IPS-18c (cell line): ENCODE measurements around the gene CLCN5.

Experiments
- H3K4me3 ChIP-seq: 2 replicates; pipeline ENCODE4 v1.7.0; 2013; ENCODE audit warnings: low read depth, mild to moderate bottlenecking, low read length, moderate library complexity; ENCODE audit not compliant: insufficient read depth
- H3K9me3 ChIP-seq: one replicate; pipeline ENCODE4 v1.6.1; 2013; ENCODE audit warnings: mild to moderate bottlenecking, low read length, moderate library complexity; ENCODE audit not compliant: control insufficient read depth, insufficient read depth

The CLCN5 gene

DNA sequence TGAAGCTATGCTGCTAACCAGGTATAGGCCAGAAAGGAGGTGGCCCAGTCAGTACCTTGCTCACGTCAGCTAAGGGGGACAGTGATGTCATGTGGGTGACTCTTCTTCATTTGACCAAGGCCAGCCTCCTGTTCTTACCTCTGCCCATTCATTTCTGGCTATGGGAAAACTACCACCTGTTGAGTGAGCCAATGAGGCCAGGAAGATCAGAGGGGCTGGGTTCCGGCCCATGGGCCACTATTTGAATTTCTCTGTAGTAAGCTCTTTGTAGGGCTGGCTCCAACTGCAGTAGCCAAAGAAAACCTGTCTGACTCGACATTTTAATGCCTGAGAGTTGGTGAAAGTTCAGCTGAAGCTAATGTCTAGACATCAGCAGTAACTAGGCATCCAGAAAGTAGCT lies 175.8 kb downstream of the CLCN5 start:
- no peak overlapping the region for H3K4me3 ChIP-seq
- H3K9me3 ChIP-seq = no peaks in the 10 kb centered on the region

DNA sequence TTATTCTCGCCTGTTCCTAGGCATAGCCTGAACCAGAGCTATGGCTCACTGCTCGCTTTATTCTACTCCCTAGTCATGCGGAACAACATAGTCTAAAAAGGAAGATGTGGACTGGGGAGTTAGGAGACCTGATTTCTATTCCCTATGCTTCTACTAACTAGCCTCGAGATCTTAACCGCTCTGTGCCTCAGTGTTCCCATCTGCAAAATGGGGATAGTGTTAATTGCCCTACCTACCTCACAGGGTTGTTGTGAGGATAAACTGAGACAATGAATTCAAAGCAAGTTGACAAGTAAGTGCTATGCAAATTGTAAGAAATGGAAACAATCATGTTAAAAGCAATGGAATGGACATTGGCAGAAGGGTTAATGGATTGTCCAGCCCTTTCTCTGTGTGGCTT lies 176.4 kb downstream of the CLCN5 start:
- no peak overlapping the region for H3K4me3 ChIP-seq
- no peaks in the 10 kb centered on the region for H3K9me3 ChIP-seq

DNA sequence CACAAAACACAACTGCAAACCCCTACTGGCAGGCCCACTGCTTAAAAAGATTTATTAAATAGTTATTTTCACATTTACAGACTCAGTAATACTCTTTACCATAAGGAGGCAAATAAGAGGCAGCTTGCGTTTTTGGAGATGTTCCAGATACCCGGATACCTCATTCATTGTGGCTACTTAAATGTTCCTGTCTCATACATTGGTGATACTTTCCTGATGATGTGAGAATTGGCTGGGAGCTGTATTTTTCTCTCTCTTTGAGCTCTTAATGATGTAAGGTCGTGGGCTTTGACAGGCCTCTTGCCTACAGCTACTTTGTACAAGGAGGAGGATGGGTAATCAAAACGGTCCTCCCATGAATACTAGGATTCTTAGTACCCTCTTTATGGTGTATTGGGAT lies 176.9 kb downstream of the CLCN5 start:
- no peaks in the 10 kb centered on the region for H3K9me3 ChIP-seq

DNA sequence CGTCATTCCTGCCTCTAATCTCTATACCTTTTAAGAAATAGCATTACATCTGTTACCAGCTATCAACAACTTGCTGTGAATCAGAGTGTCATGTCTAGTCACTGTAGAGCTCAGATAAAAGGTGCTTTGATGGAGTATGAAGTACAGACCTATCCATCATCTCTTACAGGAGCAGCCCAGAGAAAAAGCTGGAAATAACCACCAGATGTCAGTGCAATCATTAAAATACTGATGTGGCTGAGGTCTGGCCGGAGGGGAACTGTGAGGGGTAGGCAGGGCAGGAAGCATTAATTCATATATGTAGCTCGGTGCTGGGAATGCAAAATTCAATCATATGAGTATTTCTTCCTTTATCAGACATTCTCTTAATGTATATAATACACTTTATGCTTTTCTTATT lies 177.8 kb downstream of the CLCN5 start:
- Histone ChIP-seq H3K9me3 (no peaks in the 10 kb centered on the region), H3K4me3 (no peak overlapping the region)

More for the DNA sequence above, 176.9 kb downstream of the CLCN5 start:
- no peak overlapping the region for H3K4me3 ChIP-seq

DNA sequence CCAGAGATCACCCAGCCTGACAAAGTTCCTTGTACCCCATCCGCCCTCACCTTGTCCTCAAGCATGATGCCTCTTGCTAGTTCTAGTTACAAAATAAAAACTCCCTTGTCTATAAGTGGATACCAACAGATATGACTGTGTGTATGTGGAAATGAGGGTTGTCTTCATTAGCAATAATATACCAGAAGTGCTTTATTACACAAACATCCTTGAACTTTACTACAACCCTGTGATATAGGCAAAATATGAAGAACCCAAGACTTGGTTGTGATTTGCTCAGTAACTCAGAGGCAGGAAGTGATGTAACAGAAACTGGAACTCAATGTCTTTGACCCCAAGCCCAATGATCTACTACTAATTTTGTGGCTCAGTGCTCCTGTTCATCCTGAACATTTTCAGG lies 180.8 kb downstream of the CLCN5 start:
- H3K9me3 ChIP-seq = no peaks in the 10 kb centered on the region

DNA sequence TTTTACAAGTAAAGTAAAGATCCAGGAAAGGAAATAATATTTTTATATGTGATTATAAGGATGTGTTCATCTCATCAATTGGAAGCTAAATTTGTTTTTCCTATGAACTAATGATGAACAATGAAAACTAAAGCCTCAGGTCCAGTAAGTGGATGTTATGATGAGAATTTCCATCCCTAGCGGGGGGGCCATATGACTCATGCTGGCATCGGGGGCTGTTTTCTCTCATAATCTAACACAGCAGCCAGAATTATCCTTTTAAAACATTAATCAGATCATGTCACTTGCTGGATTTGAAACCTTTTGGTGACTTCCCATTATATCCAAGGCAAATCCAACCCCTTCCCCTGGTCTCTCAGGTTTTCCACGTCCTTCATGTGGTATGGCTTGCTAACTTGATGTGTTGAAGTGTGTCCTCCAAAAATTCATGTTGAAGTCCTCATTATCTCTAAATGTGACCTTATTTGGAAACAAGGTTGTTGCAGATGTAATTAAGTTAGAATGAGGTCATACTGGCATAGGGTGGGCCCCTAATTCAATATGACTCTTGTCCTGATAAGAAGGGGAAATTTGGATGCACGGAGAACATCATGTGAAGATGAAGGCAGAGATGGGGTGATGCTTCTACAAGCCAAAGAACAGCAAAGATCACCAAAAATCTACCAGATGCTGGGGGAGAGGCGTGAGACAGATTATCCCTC lies 181.6 kb downstream of the CLCN5 start:
- H3K9me3 ChIP-seq = no peaks in the 10 kb centered on the region
- no peak overlapping the region for H3K4me3 ChIP-seq

More for the DNA sequence above, 180.8 kb downstream of the CLCN5 start:
- H3K4me3 ChIP-seq = no peak overlapping the region

DNA sequence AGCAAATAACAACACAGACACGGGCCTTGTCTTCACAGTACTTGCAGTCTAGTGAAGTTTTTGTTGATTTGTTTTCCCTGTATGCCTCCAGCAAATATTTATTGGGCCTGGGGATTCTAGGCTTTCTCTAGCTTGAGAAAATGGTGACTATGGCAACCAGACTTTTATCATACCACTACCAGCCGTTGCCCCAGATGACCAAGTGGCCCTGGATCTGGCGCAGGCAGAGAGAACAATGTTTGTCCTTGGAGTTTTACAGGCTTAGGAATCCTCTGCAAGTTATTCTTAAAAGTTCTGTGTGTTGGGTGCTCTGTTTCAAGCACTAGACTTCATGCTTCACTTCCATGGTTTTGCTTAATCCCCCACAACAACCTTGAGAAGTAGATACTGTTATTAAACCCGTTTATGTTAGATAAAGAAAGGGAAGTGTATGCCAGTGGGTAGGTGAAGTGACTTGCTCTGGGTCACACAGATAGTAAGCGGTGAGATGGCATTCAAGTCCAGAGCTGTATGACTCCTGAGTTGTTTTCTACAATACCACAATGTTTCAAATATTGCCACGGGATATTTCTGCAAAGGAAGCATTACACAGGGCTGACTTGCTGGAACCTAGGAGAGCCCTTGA lies 183.8 kb downstream of the CLCN5 start:
- Histone ChIP-seq H3K9me3 (no peaks in the 10 kb centered on the region), H3K4me3 (no peak overlapping the region)

DNA sequence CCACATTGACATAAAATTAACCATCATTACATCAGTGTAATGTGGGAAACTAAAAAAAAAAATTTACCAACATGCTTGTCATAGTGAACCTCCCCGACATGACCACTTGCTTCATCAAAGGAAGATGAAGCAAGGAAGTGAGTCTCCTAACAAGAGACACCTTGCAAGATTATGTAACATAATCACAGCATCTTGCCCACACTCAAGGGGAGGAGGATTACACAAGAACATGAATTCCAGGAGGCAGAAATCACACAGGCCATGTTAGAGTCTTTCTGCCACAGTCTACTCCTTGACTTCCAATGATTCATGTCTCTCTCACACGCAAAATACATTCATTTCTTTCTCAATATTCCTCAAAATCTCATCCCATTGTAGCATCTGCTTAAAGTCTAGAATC lies 185.1 kb downstream of the CLCN5 start:
- Histone ChIP-seq H3K4me3 (no peak overlapping the region), H3K9me3 (peaks cover 3% of the 10 kb centered on the region)

DNA sequence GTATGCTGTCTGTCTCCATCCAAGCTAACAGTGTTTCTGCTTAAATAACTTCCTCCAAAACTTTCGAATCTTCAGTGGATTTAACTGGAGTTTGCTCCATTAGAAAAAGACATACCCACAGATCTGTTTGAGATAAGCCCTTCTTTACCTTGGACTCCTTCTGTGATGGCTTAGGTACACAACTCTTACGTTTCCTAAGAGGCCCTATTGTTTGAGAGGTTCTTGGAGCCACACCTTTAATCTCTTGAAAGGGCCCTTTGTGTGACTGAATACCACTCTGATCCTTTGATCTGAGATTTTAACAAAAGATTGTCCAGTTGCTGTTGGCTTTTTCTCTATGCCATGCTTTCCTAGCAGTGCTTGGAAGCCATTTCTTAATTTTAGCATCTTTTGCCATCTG lies 185.9 kb downstream of the CLCN5 start:
- Histone ChIP-seq H3K9me3 (peaks cover 3% of the 10 kb centered on the region), H3K4me3 (no peak overlapping the region)

DNA sequence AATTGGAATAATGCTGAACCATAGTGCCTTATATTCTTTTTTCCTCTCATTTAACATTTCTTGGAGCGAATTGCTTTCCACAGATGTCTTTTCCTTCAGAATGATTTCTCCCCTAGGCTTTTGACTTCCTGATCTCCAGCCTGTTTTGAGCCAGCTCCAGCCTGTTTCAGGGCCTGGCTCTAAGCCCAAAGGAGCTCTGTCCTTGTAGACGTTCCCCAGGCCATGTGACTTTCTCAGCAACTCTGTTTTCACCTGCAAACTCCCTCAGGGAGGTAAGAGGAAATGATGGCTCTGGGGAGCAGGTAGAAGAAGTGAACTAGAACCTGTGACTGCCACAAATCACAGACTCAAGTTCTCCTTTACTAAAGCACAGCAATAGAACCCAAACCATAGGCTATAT lies 189.3 kb downstream of the CLCN5 start:
- Histone ChIP-seq H3K4me3 (no peak overlapping the region), H3K9me3 (peaks cover 5% of the 10 kb centered on the region)

DNA sequence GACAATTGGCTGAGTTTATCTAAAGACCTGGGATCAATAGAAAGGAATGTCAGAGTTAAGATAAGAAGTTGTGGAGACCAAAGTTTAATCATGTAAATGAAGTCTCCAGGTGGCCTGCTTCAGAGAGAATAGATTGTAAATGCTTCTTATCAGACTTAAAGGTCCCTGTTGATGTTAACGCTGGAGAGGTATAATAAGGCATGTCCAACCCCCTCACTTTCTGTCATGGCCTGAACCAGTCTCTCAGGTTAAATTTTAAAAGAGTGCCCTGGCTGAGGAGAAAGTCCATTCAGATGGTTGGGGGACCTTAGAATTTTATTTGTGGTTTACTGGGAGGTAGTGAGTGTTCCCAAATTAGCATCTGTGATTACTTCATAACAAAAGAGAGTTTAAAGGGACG lies 191.7 kb downstream of the CLCN5 start:
- Histone ChIP-seq H3K4me3 (no peak overlapping the region), H3K9me3 (peaks cover 5% of the 10 kb centered on the region)

DNA sequence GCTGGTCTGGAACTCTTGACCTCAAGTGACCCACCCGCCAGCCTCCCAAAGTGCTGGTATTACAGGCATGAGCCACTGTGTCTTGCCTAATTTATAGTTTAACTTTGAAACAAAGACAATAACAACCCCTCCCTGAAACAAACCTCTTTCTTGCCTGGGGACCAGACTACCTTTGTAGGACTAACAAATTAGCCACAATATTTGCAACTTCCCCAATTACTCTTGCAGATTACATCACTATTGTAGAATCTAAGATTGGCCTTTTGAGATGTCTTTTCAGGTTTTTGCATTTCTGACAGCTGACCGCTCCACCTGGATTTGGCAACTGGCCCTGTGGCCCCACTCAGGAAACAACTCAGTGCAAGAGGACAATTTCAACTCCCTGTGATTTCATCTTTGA lies 193.6 kb downstream of the CLCN5 start:
- Histone ChIP-seq H3K9me3 (peaks cover 5% of the 10 kb centered on the region), H3K4me3 (no peak overlapping the region)

DNA sequence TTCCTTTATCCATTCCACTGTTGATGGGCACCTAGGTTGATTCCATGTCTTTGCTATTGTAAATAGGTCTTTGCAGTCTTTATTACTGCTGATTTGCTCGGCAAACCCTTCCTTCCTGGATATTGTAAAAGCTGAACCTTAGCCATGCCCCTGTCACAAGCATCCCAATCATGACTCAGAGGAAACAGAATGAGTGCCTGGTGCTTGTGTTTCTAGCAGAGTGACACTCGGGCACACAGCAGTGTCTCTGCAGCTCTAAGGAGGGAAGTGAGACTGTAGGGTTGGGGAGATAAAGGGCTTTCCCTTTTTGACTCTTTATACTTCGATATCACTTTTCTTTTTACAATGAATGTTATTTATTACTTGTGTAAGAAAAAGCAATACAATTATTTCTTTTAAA lies 195.1 kb downstream of the CLCN5 start:
- Histone ChIP-seq H3K9me3 (peaks cover 2% of the 10 kb centered on the region), H3K4me3 (no peak overlapping the region)

DNA sequence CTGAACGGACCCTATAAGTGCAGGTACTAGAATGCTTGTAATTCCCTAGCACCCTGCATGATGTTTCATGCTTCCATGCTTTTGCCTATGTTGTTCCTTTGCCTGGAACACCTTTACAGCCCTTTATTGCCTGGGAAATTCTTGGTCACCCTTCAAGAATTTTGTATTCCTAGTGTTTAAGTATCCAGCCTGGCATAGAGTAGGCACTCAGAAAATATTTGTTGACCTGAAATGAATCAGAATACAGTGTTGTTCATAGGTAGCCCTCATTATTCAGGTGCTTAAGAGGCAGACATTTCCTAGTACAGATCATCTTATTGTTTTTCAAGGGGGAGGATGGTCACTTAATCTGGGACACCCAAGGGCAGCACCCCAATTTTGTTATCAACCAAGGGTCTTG lies 203.1 kb downstream of the CLCN5 start:
- Histone ChIP-seq H3K9me3 (peaks cover 3% of the 10 kb centered on the region), H3K4me3 (no peak overlapping the region)

DNA sequence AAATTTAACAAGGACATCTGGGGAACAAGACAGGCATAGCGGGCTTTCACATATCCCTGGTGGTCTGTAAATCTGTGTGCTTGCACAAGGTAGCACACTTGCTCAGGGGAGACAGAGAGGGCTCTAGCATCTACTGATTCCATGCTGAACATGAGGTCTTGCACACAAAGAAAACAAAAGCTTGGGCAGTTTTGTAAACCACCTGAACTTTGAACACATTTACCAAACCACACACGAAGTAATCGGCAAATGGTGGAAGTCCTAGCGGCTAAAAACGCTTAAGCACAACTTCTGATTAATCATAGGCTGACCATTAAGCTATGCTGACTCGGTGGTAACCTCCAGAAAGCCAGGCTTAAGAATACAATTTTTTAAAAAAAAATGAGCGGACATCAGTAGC lies 225.6 kb downstream of the CLCN5 start:
- no peak overlapping the region for H3K4me3 ChIP-seq
- H3K9me3 ChIP-seq = peaks cover 2% of the 10 kb centered on the region
